ENCODE measurements around the gene SNTB2.
A peak's percentile ranks its signal among the peaks of the same experiment; 100 is the strongest.

SNTB2 gene

GRCh38 chr16:69270831-69271230, 83.9 kb downstream of the SNTB2 start:
- peaks cover 4% of the 10 kb centered on the region; the same call in 1 of the 2 replicates for H3K36me3 ChIP-seq (ENCODE audit: insufficient read depth, low read length)
- no peak for TF ChIP-seq POLR2AphosphoS5 (IDR thresholded peaks at IDR 0.05; ENCODE audit: borderline replicate concordance, low read depth, low read length)
- TF ChIP-seq FOXP2 (optimal IDR thresholded peaks at IDR 0.05; ENCODE audit: control extremely low read depth, extremely low read length, insufficient read depth): no peak
- no peak for TF ChIP-seq EZH2 (IDR thresholded peaks at IDR 0.05)

GRCh38 chr16:69273009-69273408, 86.0 kb downstream of the SNTB2 start:
- H3K4me3 ChIP-seq: no peak overlapping the region
- TF ChIP-seq FOXP2 (optimal IDR thresholded peaks at IDR 0.05; ENCODE audit: control extremely low read depth, extremely low read length, insufficient read depth): no peak
- TF ChIP-seq EZH2 (IDR thresholded peaks at IDR 0.05): no peak
- no peak for TF ChIP-seq POLR2AphosphoS5 (IDR thresholded peaks at IDR 0.05; ENCODE audit: borderline replicate concordance, low read depth, low read length)
- peaks cover 4% of the 10 kb centered on the region; the same call in 1 of the 2 replicates for H3K36me3 ChIP-seq (ENCODE audit: insufficient read depth, low read length)
- no peak overlapping the region for H3K9ac ChIP-seq (ENCODE audit: insufficient read length)
- no peak overlapping the region for H3K27ac ChIP-seq
- DNase-seq (ENCODE audit: low read depth, low spot score): no peak
- H3K9me3 ChIP-seq (ENCODE audit: low read depth, low read length): no peaks in the 10 kb centered on the region

More at GRCh38 chr16:69270831-69271230, 83.9 kb downstream of the SNTB2 start:
- no peaks in the 10 kb centered on the region for H3K9me3 ChIP-seq (ENCODE audit: low read depth, low read length)
- H3K27ac ChIP-seq: peak overlapping the region; percentile 97
- peak overlapping the region; percentile 50 for H3K4me3 ChIP-seq
- peak overlapping the region; percentile 45 for H3K9ac ChIP-seq (ENCODE audit: insufficient read length)
- no peak for DNase-seq (ENCODE audit: low read depth, low spot score)

- peak overlapping the region; percentile 100 for H3K27ac ChIP-seq
- H3K4me3 ChIP-seq: no peak overlapping the region
- peaks cover 4% of the 10 kb centered on the region; the same call in 1 of the 2 replicates for H3K36me3 ChIP-seq (ENCODE audit: insufficient read depth, low read length)
- TF ChIP-seq POLR2AphosphoS5 (IDR thresholded peaks at IDR 0.05; ENCODE audit: borderline replicate concordance, low read depth, low read length) (no peak), EZH2 (IDR thresholded peaks at IDR 0.05) (no peak), FOXP2 (optimal IDR thresholded peaks at IDR 0.05; ENCODE audit: control extremely low read depth, extremely low read length, insufficient read depth) (no peak)
- H3K9ac ChIP-seq (ENCODE audit: insufficient read length): no peak overlapping the region
- no peak for DNase-seq (ENCODE audit: low read depth, low spot score)
- no peaks in the 10 kb centered on the region for H3K9me3 ChIP-seq (ENCODE audit: low read depth, low read length)
These were observed 87.8 kb downstream of the SNTB2 start for GRCh38 chr16:69274699-69275235.

- Histone ChIP-seq H3K36me3 (ENCODE audit: insufficient read depth, low read length) (peaks cover 4% of the 10 kb centered on the region; the same call in 1 of the 2 replicates), H3K27ac (peak overlapping the region; percentile 100), H3K9ac (ENCODE audit: insufficient read length) (peak overlapping the region; percentile 83), H3K9me3 (ENCODE audit: low read depth, low read length) (no peaks in the 10 kb centered on the region), H3K4me3 (peak overlapping the region; percentile 72)
- TF ChIP-seq POLR2AphosphoS5 (IDR thresholded peaks at IDR 0.05; ENCODE audit: borderline replicate concordance, low read depth, low read length): peak; percentile 22; the same call in 1 of the 2 replicates
- no peak for TF ChIP-seq FOXP2 (optimal IDR thresholded peaks at IDR 0.05; ENCODE audit: control extremely low read depth, extremely low read length, insufficient read depth)
- DNase-seq (ENCODE audit: low read depth, low spot score): peak; percentile 89
These were observed 89.5 kb downstream of the SNTB2 start for GRCh38 chr16:69276148-69277115.

- H3K9ac ChIP-seq (ENCODE audit: insufficient read length): peak overlapping the region; percentile 83
- H3K9me3 ChIP-seq (ENCODE audit: low read depth, low read length): no peaks in the 10 kb centered on the region
- DNase-seq (ENCODE audit: low read depth, low spot score): no peak
- H3K27ac ChIP-seq: peak overlapping the region; percentile 100
- H3K36me3 ChIP-seq (ENCODE audit: insufficient read depth, low read length): peaks cover 4% of the 10 kb centered on the region; the same call in 1 of the 2 replicates
- H3K4me3 ChIP-seq: peak overlapping the region; percentile 72; the same call in 1 of the 2 replicates
- no peak for TF ChIP-seq EZH2 (IDR thresholded peaks at IDR 0.05)
- no peak for TF ChIP-seq FOXP2 (optimal IDR thresholded peaks at IDR 0.05; ENCODE audit: control extremely low read depth, extremely low read length, insufficient read depth)
- no peak for TF ChIP-seq POLR2AphosphoS5 (IDR thresholded peaks at IDR 0.05; ENCODE audit: borderline replicate concordance, low read depth, low read length)
These were observed 90.4 kb downstream of the SNTB2 start for GRCh38 chr16:69277413-69277812.

- DNase-seq (ENCODE audit: low read depth, low spot score): no peak
- 0 out of 2 replicates have a peak, but pooled peaks cover 3% of the 10 kb centered on the region for H3K36me3 ChIP-seq (ENCODE audit: insufficient read depth, low read length)
- H3K4me3 ChIP-seq: no peak overlapping the region
- no peaks in the 10 kb centered on the region for H3K9me3 ChIP-seq (ENCODE audit: low read depth, low read length)
- TF ChIP-seq EZH2 (IDR thresholded peaks at IDR 0.05) (no peak), POLR2AphosphoS5 (IDR thresholded peaks at IDR 0.05; ENCODE audit: borderline replicate concordance, low read depth, low read length) (no peak), FOXP2 (optimal IDR thresholded peaks at IDR 0.05; ENCODE audit: control extremely low read depth, extremely low read length, insufficient read depth) (no peak)
- H3K9ac ChIP-seq (ENCODE audit: insufficient read length): no peak overlapping the region
- H3K27ac ChIP-seq: no peak overlapping the region
These were observed 96.9 kb downstream of the SNTB2 start for GRCh38 chr16:69283851-69284250.

- Histone ChIP-seq H3K9me3 (ENCODE audit: low read depth, low read length) (no peaks in the 10 kb centered on the region), H3K9ac (ENCODE audit: insufficient read length) (no peak overlapping the region), H3K4me3 (no peak overlapping the region), H3K36me3 (ENCODE audit: insufficient read depth, low read length) (0 out of 2 replicates have a peak, but pooled peaks cover 3% of the 10 kb centered on the region), H3K27ac (no peak overlapping the region)
- TF ChIP-seq EZH2 (IDR thresholded peaks at IDR 0.05) (no peak), POLR2AphosphoS5 (IDR thresholded peaks at IDR 0.05; ENCODE audit: borderline replicate concordance, low read depth, low read length) (no peak), FOXP2 (optimal IDR thresholded peaks at IDR 0.05; ENCODE audit: control extremely low read depth, extremely low read length, insufficient read depth) (no peak)
- no peak for DNase-seq (ENCODE audit: low read depth, low spot score)
These were observed 98.3 kb downstream of the SNTB2 start for GRCh38 chr16:69285240-69285639.
